Lung (tissue), 12 donors: ENCODE measurements around the gene COLEC12. TPM values are rescaled to one million over a fixed set of nuclear protein-coding genes. Genes with fewer than 3 reads are reported as not detected.

Experiments used
- ATAC-seq: fragments of 200-7000 bp; cut with Tn5 transposase; one replicate; pipeline ENCODE4 v1.9.1; 2020; ENCODE audit warnings: moderate number of reproducible peaks; ENCODE audit not compliant: insufficient read depth, low FRiP score
- DNase-seq, 3 donors: peaks; one replicate each; pipeline ENCODE4 v3.0.0-alpha.2; 2013 to 2017
- H3K27ac ChIP-seq, 2 donors: one replicate each; pipeline ENCODE4 v1.5.1; 2013; ENCODE audit warnings: mild to moderate bottlenecking in 2 of 2, moderate library complexity in 2 of 2, control low read depth in 1 of 2, inconsistent platforms in 1 of 2, low read depth in 1 of 2, low read length in 1 of 2
- H3K27me3 ChIP-seq, 3 donors: one replicate each; pipeline ENCODE4 v1.5.1; 2013; ENCODE audit warnings: low read length in 2 of 3; ENCODE audit not compliant: control insufficient read depth in 3 of 3, insufficient read depth in 3 of 3
- H3K36me3 ChIP-seq, 4 donors: one replicate each; pipeline ENCODE4 v1.5.1; 2013; ENCODE audit warnings: low read length in 4 of 4, mild to moderate bottlenecking in 1 of 4, moderate library complexity in 1 of 4; ENCODE audit not compliant: control insufficient read depth in 4 of 4, insufficient read depth in 4 of 4
- H3K4me1 ChIP-seq, 5 donors: one replicate each; pipeline ENCODE4 v1.5.1; 2013; ENCODE audit warnings: low read length in 5 of 5, mild to moderate bottlenecking in 2 of 5, moderate library complexity in 1 of 5; ENCODE audit not compliant: control insufficient read depth in 5 of 5, insufficient read depth in 5 of 5
- H3K4me3 ChIP-seq: one replicate; pipeline ENCODE4 v1.5.1; 2013; ENCODE audit warnings: mild to moderate bottlenecking, control low read depth, moderate library complexity
- H3K9ac ChIP-seq, 2 donors: one replicate each; pipeline ENCODE4 v1.5.1; 2013; ENCODE audit warnings: low read length in 2 of 2, control low read depth in 1 of 2; ENCODE audit not compliant: insufficient read depth in 1 of 2
- H3K9me3 ChIP-seq, 4 donors: one replicate each; pipeline ENCODE4 v1.5.1; 2013; ENCODE audit warnings: low read length in 3 of 4, mild to moderate bottlenecking in 1 of 4, moderate library complexity in 1 of 4; ENCODE audit not compliant: control insufficient read depth in 4 of 4, insufficient read depth in 3 of 4
- CTCF ChIP-seq: IDR thresholded peaks from 2 replicates; pipeline ENCODE4 v1.5.1; 2012; ENCODE audit warnings: mild to moderate bottlenecking; ENCODE audit errors: control extremely low read depth, extremely low read depth
- WGBS, 2 donors: extraction: QIAGEN DNeasy Blood & Tissue Kit; methylation state at CpG; one replicate each; pipeline ENCODE4 v1.1.7; 2013; 5-methylcytosine and 5-hydroxymethylcytosine counted together
- polyA plus RNA-seq, 2 donors: library from polyadenylated mRNA; stranded (reverse); fragments of 200-250 nt; gene quantifications; one replicate each; pipeline ENCODE4 v1.2.1, GENCODE V29; 2013
- total RNA-seq, 2 donors: library from RNA; depleted of rRNA in 1 of 2; stranded (reverse); fragments of >200 nt in 1 of 2; gene quantifications; one replicate each; pipeline ENCODE4 v1.2.1, GENCODE V29; 2014 to 2021
- donor health status: control.
- donor health status: control.
- donor health status: Bipolar disorder and iron deficiency.
- donor health status: healthy.
- donor health status: DM: yes; HTN: yes; CAD: no.

Gene COLEC12
- total and polyA plus RNA-seq, 4 donors = 10.3 to 108 (median 28.1) TPM

DNA sequence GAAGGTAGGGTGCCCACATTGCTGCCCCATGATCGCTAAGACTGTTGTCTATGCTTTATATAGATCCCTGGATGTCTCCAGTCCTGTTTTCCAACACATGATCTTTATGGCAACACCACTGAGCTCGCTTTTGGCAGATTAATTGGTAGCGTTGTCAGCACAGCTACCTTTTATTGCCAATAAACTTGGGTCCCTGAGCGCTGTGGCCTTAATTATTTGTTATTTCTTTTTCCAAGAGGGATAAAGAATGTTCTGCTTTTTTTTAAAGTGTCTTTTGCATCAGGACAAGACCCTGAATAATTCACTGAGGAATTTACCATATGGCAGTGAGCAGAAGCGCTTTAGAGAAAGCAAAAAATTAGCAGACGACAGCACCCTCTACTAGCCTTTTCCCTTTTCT is 113.5 kb downstream of the COLEC12 start:
- Histone ChIP-seq H3K9ac (no peak overlapping the region), H3K4me3 (no peak overlapping the region), H3K27me3 (no peaks in the 10 kb centered on the region), H3K27ac (no peak overlapping the region), H3K4me1 (peaks cover 0 to 26% (median 4%) of the 10 kb centered on the region in 5 donors), H3K9me3 (no peaks in the 10 kb centered on the region), H3K36me3 (no peaks in the 10 kb centered on the region)
- ATAC-seq = no peak
- 81 to 94% methylated on average over 6 of the region's 6 CpGs for WGBS, 2 donors
- no peak for TF ChIP-seq CTCF
- no peak for DNase-seq

GRCh38 chr18:384897-385296 is 115.6 kb downstream of the COLEC12 start:
- Histone ChIP-seq H3K27me3 (no peaks in the 10 kb centered on the region), H3K9me3 (no peaks in the 10 kb centered on the region), H3K9ac (no peak overlapping the region), H3K27ac (no peak overlapping the region), H3K4me1 (peaks cover 0 to 32% (median 6%) of the 10 kb centered on the region in 5 donors), H3K4me3 (no peak overlapping the region), H3K36me3 (no peaks in the 10 kb centered on the region)
- peak in 2 of 3 donors; percentile 36 to 37 for DNase-seq
- 73 to 94% methylated on average over 2 of the region's 2 CpGs for WGBS, 2 donors
- TF ChIP-seq CTCF = no peak
- no peak for ATAC-seq

GRCh38 chr18:383135-383534 is 117.4 kb downstream of the COLEC12 start:
- TF ChIP-seq CTCF = no peak
- 90 to 95% methylated on average over 3 of the region's 3 CpGs for WGBS, 2 donors
- H3K4me1 ChIP-seq = peaks cover 0 to 40% (median 11%) of the 10 kb centered on the region in 5 donors
- no peaks in the 10 kb centered on the region for H3K36me3 ChIP-seq
- no peak for DNase-seq
- H3K4me3 ChIP-seq = no peak overlapping the region
- no peak overlapping the region for H3K9ac ChIP-seq
- H3K27ac ChIP-seq = no peak overlapping the region
- ATAC-seq = no peak
- H3K27me3 ChIP-seq = no peaks in the 10 kb centered on the region
- H3K9me3 ChIP-seq = no peaks in the 10 kb centered on the region

DNA sequence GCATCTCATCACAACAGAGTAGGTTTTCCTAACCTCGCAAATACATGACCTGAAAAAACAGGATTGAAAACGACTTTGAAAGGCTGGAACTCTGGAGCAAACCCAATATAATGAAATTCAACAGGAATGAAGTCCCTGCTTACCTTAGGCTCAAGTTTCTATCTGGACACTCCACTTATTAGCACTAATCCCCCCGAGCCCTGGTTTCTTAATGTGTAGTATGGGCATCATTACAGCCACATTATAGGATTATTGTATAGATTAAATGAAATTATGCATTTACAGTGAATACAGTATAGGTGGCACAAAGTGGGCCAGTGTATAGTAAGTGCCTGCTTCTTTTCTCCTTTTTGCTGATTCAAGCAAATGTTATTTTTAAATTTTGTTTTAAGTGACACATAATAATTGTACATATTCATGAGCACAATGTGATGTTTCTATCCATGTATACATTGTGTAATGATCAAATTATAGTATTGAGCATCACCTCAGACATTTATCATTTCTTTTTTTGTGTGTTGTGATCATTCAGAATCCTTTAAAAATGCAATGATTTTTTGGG is 118.0 kb downstream of the COLEC12 start:
- DNase-seq = no peak
- Histone ChIP-seq H3K27me3 (no peaks in the 10 kb centered on the region), H3K4me3 (no peak overlapping the region), H3K4me1 (peaks cover 0 to 41% (median 11%) of the 10 kb centered on the region in 5 donors), H3K27ac (no peak overlapping the region), H3K9me3 (no peaks in the 10 kb centered on the region), H3K36me3 (no peaks in the 10 kb centered on the region), H3K9ac (no peak overlapping the region)
- no peak for ATAC-seq
- WGBS, 2 donors = 76 to 94% methylated on average over 3 of the region's 3 CpGs
- no peak for TF ChIP-seq CTCF
